Measurements from ENCODE around the gene DMAC2L.
A peak's percentile ranks its signal among the peaks of the same experiment; 100 is the strongest.
"Not testable (repeated sequence)": the region's sequence is repeated elsewhere in the genome, so short reads cannot be mapped to it uniquely, and the experiment has no call there.

DMAC2L gene

GRCh38 chr14:50340963-50341362 is 28.8 kb downstream of the DMAC2L start:
- H3K27ac Mint-ChIP-seq, result no peak overlapping the region
- no peaks in the 10 kb centered on the region for H3K36me3 Mint-ChIP-seq
- H3K4me3 Mint-ChIP-seq, result no peak overlapping the region

DNA sequence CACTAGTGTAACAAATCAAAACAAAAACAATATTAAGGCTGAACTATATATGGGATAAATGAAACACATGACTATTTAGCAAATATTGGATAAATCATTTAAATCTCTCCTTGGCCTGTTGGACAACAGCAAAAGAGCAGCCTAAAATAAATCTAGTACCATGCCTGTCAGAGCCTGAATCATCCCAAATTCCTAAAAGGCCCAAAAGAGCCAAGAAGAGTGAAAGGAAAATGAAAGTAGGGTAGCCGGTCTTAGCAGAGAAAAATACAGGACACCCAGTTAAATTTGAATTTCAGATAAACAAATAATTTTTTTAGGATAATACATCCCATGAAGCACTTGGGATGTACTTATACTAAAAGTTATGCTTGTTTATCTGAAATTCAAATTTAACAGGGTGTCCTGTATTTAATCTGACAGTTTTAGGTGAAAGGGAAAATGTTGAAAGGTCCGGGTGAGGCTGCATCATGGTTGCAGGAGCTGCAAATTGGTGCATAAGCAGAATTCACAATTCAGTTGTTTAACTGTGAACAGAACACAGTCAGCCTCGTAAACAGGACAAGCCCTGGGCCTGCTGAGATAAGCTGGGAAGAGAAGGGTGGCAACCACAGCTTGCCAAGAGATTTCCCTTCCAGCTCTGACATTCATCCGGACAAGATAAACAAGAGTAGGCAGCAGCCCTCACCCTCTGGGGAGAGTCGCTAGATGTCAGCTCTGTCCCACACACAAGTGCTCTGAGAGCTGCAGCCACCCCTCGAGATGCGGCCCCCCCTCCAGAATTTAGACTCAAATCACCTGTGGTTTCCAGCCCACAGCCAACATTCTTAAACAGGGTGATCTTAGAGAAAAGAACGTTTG is 30.3 kb downstream of the DMAC2L start:
- peak; percentile 17 for ATAC-seq
- Mint-ChIP-seq H3K9me3 (no peaks in the 10 kb centered on the region), H3K4me3 (no peak overlapping the region), H3K4me1 (peaks cover 18% of the 10 kb centered on the region), H3K36me3 (no peaks in the 10 kb centered on the region), H3K27ac (no peak overlapping the region)
- no peak for DNase-seq (ENCODE audit: low spot score in 2 of 2)

More at GRCh38 chr14:50340963-50341362, 28.8 kb downstream of the DMAC2L start:
- Mint-ChIP-seq H3K9me3 (no peaks in the 10 kb centered on the region), H3K4me1 (peaks cover 24% of the 10 kb centered on the region)
- ATAC-seq, result no peak
- DNase-seq (ENCODE audit: low spot score in 2 of 2), result no peak

DNA sequence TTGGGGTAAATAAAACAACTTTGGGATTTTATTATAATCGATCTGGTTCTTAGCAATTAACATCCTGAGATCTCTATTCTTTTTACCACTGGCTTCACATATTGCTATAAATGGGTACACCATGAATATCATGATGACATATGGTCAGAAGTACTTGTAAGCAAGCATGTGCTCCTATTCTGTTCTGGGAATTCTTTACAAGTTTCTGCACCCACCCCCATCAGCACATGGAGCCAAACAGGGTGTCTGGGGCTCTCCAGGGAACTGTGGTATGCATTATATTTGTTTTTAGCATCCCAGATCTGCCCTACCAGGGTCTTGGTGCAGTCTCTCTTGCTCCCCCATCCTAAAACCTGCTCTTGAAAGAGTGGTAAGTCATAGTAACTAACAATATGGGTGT is 31.3 kb downstream of the DMAC2L start:
- no peak overlapping the region for H3K4me3 Mint-ChIP-seq
- H3K36me3 Mint-ChIP-seq, result no peaks in the 10 kb centered on the region
- H3K27ac Mint-ChIP-seq, result peak overlapping the region; percentile 79
- DNase-seq (ENCODE audit: low spot score in 2 of 2), result no peak
- ATAC-seq, result no peak
- no peaks in the 10 kb centered on the region for H3K9me3 Mint-ChIP-seq
- peaks cover 18% of the 10 kb centered on the region for H3K4me1 Mint-ChIP-seq

DNA sequence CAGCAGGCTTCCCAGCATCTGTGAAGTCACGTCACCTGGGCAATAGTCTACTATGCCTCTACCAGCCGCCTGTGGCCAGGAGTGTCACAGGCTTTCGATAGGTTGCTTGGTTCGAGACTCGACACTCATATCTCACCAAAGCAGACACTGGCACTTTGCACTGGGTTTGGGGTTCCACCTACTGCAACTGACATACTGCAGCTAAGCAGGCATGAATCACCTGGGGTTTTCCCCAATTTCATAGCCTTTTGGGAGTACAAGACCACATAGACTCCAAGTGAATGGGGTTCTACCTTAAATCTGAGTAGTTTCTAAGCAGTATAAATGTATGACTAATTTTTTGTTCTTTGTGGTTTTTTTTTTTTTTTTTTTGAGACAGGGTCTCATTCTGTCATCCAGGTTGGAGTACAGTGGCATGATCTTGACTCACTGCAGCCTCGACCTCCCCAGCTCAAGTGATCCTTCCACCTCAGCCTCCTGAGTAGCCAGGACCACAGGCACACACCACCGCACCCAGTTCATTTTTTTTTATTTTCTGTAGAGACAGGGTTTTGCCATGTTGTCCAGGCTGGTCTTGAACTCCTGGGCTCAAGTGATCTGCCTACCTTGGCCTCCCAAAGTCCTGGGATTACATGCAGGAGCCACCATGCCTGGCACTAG is 32.1 kb downstream of the DMAC2L start:
- peak; percentile 99 for ATAC-seq
- Mint-ChIP-seq H3K27ac (peak overlapping the region; percentile 79), H3K4me1 (peaks cover 18% of the 10 kb centered on the region), H3K9me3 (no peaks in the 10 kb centered on the region), H3K4me3 (no peak overlapping the region), H3K36me3 (no peaks in the 10 kb centered on the region)
- DNase-seq (ENCODE audit: low spot score in 2 of 2), result peak; percentile 41 to 81

DNA sequence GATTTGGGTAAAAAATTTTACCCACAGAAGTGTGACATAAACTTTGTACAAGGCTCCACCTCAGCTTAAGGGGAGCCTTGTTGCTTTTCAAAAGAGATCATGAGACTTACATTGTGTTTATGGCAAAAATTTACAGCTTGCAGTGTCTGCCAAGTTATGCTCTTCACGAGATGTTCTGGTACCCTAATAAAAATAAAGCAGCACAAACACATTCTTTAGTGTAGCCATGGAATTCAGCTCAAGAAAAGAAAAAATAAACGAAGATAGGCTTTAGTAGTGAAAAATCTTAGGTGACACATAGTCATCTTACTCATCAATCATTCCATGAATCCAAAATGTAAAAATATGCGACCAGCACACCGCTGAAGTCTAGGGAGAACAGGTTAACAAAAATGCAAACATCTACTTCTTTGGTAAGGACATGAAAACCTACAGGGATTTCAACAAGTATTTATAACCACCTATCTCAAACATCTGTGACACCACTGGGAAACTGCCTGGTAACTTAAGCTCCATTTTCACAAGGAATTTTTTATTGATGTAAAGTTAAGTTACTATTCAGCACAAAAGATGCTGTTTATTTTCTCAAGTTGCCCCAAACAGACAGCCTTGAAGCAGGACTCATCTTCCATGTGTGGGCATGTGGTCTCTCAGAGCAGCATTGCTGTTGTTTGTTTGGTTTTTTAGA is 32.9 kb downstream of the DMAC2L start:
- no peak for DNase-seq (ENCODE audit: low spot score in 2 of 2)
- no peak overlapping the region for H3K4me3 Mint-ChIP-seq
- H3K9me3 Mint-ChIP-seq, result no peaks in the 10 kb centered on the region
- H3K36me3 Mint-ChIP-seq, result no peaks in the 10 kb centered on the region
- H3K27ac Mint-ChIP-seq, result peak overlapping the region; percentile 79
- peaks cover 18% of the 10 kb centered on the region for H3K4me1 Mint-ChIP-seq
- ATAC-seq, result no peak

- Mint-ChIP-seq H3K4me3 (no peak overlapping the region), H3K27ac (no peak overlapping the region), H3K36me3 (no peaks in the 10 kb centered on the region), H3K9me3 (no peaks in the 10 kb centered on the region), H3K4me1 (peaks cover 18% of the 10 kb centered on the region)
- ATAC-seq (no peak), DNase-seq (ENCODE audit: low spot score in 2 of 2) (no peak)
These were observed 33.8 kb downstream of the DMAC2L start for GRCh38 chr14:50345846-50346422.

DNA sequence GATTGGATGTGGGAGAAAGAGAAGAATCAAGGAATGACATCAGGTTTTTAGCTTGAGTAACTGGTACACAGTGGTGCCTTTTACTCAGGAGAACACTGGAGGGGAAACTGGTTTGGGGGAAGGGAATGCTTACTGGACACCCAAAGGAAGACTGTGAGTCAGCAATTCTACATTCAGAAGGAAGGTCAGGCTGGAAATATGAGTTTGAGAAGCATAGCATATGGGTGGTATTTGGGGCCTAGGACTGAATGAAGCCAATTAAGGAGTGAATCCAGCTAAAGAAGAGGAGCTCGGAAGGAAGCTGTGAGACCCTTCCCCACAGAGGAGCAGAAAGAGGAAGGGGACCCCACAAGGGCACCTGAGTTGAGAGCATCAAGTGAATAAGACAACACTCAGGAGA is 35.4 kb downstream of the DMAC2L start:
- Mint-ChIP-seq H3K27ac (peak overlapping the region; percentile 32), H3K4me3 (no peak overlapping the region)
- ATAC-seq, result no peak

GRCh38 chr14:50348933-50349332 is 36.8 kb downstream of the DMAC2L start:
- no peaks in the 10 kb centered on the region for H3K36me3 Mint-ChIP-seq
- DNase-seq (ENCODE audit: low spot score in 2 of 2) (no peak), ATAC-seq (no peak)
- H3K4me3 Mint-ChIP-seq, result no peak overlapping the region
- H3K9me3 Mint-ChIP-seq, result no peaks in the 10 kb centered on the region
- H3K4me1 Mint-ChIP-seq, result peaks cover 11% of the 10 kb centered on the region
- no peak overlapping the region for H3K27ac Mint-ChIP-seq

More for the DNA sequence above, 35.4 kb downstream of the DMAC2L start:
- Mint-ChIP-seq H3K4me1 (peaks cover 18% of the 10 kb centered on the region), H3K36me3 (no peaks in the 10 kb centered on the region), H3K9me3 (no peaks in the 10 kb centered on the region)
- DNase-seq (ENCODE audit: low spot score in 2 of 2), result no peak

DNA sequence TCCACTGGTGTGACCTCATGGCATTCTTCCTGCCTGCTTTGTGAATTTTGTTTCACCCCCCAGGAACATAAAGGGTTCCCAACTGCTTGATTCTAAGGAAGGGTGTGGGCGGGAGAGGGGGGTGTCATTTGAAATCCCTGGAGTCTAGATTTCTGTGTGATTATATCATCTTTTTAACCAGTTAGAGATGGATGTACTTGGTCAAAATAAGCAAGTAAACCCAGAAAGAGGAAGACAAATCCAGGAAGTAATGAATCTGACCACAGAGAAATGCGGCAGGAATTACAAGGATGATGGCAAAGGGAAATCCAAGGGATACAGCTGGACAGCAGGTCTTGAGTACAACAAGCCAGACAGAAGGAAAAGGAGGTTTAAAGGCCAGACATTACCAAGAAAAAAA is 38.9 kb downstream of the DMAC2L start:
- Mint-ChIP-seq H3K9me3 (no peaks in the 10 kb centered on the region), H3K27ac (no peak overlapping the region)
- no peak for ATAC-seq

DNA sequence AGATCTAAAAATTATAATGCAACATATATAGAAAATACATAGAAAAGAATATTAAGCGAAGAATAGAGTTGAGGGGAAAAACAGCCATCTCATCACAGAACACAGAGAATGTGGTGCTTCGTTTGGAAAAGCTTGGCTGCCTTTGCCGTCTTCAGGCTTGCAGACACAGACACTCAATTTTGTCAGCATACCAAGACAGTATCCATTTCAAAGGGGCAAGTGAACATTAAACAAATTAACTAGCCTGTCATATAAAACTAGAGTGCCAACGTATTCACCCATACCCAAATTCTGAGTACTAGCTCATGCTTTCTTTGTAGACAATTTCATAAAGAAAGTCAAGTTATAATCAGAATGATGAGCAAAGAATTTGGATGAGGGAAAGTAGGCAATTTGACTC is 40.5 kb downstream of the DMAC2L start:
- H3K4me3 Mint-ChIP-seq, result no peak overlapping the region
- no peaks in the 10 kb centered on the region for H3K36me3 Mint-ChIP-seq
- DNase-seq (ENCODE audit: low spot score in 2 of 2) (no peak), ATAC-seq (no peak)
- H3K4me1 Mint-ChIP-seq, result peaks cover 4% of the 10 kb centered on the region
- no peak overlapping the region for H3K27ac Mint-ChIP-seq
- no peaks in the 10 kb centered on the region for H3K9me3 Mint-ChIP-seq

More for the DNA sequence above, 38.9 kb downstream of the DMAC2L start:
- H3K4me1 Mint-ChIP-seq, result no peaks in the 10 kb centered on the region
- H3K4me3 Mint-ChIP-seq, result no peak overlapping the region
- DNase-seq (ENCODE audit: low spot score in 2 of 2), result no peak
- H3K36me3 Mint-ChIP-seq, result no peaks in the 10 kb centered on the region

- ATAC-seq, result no peak
- H3K9me3 Mint-ChIP-seq, result no peaks in the 10 kb centered on the region
- H3K27ac Mint-ChIP-seq, result no peak overlapping the region
- no peaks in the 10 kb centered on the region for H3K36me3 Mint-ChIP-seq
- DNase-seq (ENCODE audit: low spot score in 2 of 2), result no peak
- peaks cover 6% of the 10 kb centered on the region for H3K4me1 Mint-ChIP-seq
- H3K4me3 Mint-ChIP-seq, result no peak overlapping the region
These were observed 41.0 kb downstream of the DMAC2L start for GRCh38 chr14:50353126-50353525.

GRCh38 chr14:50354527-50354926 is 42.4 kb downstream of the DMAC2L start:
- Mint-ChIP-seq H3K4me3 (no peak overlapping the region), H3K36me3 (peaks cover 6% of the 10 kb centered on the region), H3K9me3 (no peaks in the 10 kb centered on the region), H3K4me1 (peaks cover 6% of the 10 kb centered on the region), H3K27ac (no peak overlapping the region)
- no peak for DNase-seq (ENCODE audit: low spot score in 2 of 2)
- no peak for ATAC-seq

- H3K27ac Mint-ChIP-seq, result no peak overlapping the region
These were observed 43.6 kb downstream of the DMAC2L start for GRCh38 chr14:50355692-50356091.

DNA sequence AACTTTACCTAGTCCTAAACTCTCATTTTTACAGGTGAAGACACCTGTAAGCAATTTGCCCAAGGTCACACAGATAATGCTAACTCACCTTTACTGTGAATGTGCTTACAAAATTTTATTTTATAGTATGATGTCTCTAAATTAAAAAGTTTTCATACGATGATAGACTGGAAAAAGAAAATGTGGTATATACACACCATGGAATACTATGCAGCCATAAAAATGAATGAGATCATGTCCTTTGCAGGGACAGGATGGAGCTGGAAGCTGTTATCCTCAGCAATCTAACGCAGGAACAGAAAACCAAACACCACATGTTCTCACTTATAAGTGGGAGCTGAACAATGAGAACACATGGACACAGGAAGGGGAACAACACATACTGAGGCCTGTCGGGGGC is 44.2 kb downstream of the DMAC2L start:
- not testable (repeated sequence) for H3K4me1 Mint-ChIP-seq; H3K36me3 Mint-ChIP-seq; H3K9me3 Mint-ChIP-seq; H3K27ac Mint-ChIP-seq; H3K4me3 Mint-ChIP-seq; DNase-seq (ENCODE audit: low spot score in 2 of 2); ATAC-seq

More at GRCh38 chr14:50355692-50356091, 43.6 kb downstream of the DMAC2L start:
- peaks cover 6% of the 10 kb centered on the region for H3K36me3 Mint-ChIP-seq
- ATAC-seq (no peak), DNase-seq (ENCODE audit: low spot score in 2 of 2) (no peak)
- no peaks in the 10 kb centered on the region for H3K9me3 Mint-ChIP-seq
- H3K4me3 Mint-ChIP-seq, result no peak overlapping the region
- peaks cover 6% of the 10 kb centered on the region for H3K4me1 Mint-ChIP-seq

DNA sequence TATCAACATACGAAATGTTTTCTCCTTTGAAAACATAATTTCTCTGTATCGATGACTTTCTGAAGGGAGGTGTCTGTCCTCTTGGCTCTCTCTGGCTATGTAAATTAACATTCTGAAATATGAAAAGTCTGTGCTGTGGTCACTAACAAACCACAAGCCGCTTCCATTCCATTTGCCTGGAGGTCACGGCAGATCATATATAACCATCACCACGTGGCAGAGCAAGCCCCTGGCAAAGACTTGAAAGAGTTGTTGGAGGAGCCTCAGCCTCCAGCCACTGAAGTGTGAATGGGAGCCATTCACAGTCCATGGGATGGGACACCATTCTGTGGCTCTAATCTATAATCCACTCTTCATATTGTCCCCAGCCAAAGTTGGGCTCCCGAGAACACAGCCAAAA is 45.0 kb downstream of the DMAC2L start:
- Mint-ChIP-seq H3K4me3 (no peak overlapping the region), H3K36me3 (peaks cover 6% of the 10 kb centered on the region), H3K27ac (no peak overlapping the region), H3K4me1 (peaks cover 6% of the 10 kb centered on the region), H3K9me3 (no peaks in the 10 kb centered on the region)
- ATAC-seq (no peak), DNase-seq (ENCODE audit: low spot score in 2 of 2) (no peak)
